Peyer's patch (tissue), 4 donors: ENCODE data around the gene IFT88.

Experiments used
- CTCF ChIP-seq, 6 experiments: fragments of 450-650 bp in 4 of 6; fragments of 200-600 bp in 2 of 6; sonication (generic) in 1 of 6; IDR thresholded peaks; one replicate each; pipeline ENCODE4 v1.5.1; 2017 to 2019; ENCODE audit warnings: antibody characterized with exemption in 6 of 6, mild to moderate bottlenecking in 3 of 6, moderate library complexity in 1 of 6
- POLR2A ChIP-seq, 2 donors: fragments of 450-650 bp; IDR thresholded peaks; one replicate each; pipeline ENCODE4 v1.5.1; 2017; ENCODE audit warnings: antibody characterized with exemption in 2 of 2, mild to moderate bottlenecking in 2 of 2, moderate library complexity in 2 of 2

DNA sequence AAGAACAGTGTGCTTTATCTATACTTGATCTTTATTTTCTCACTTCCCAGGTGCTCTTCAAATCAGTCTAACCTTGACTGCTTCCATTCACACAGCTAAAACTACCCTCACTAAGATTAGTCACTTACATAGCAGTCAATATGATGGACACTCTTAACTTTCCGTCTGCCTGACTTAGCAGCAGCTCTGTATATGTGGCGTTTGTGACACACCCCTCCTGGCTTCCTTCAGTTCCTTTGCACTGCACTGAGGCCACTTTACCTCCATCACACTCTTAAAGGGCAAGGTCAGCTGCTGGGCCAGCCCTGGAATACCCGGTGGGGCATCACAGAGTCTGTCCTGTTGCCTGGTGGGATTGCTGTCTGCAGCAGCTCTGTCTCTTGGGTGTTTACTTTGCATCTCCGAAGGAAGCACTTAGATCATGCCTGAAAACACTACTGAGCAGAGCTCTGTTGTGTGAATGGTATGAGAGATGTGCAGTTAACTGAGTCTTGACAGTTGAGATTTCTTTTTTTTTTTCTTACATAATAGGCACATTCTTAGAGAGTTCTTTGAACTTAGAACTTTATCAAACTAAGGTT lies 101.0 kb downstream of the IFT88 start:
- no peak for TF ChIP-seq POLR2A (IDR thresholded peaks at IDR 0.05)
- no peak for TF ChIP-seq CTCF (IDR thresholded peaks at IDR 0.05)
